Adrenal gland (tissue), 5 donors: ENCODE data around the gene KCNK18.
"Not testable (repeated sequence)": the region's sequence is repeated elsewhere in the genome, so short reads cannot be mapped to it uniquely, and the experiment has no call there.

Experiments used
- CTCF ChIP-seq, 6 experiments: fragments of 450-650 bp in 4 of 6; fragments of 200-600 bp in 2 of 6; sonication (generic) in 1 of 6; IDR thresholded peaks; 1 replicate in 5 of 6; 2 replicates in 1 of 6; pipeline versions ENCODE4 v1.5.1 to v1.8.0; 2016 to 2021; ENCODE audit warnings: antibody characterized with exemption in 6 of 6, mild to moderate bottlenecking in 2 of 6, moderate library complexity in 1 of 6
- POLR2A ChIP-seq, 2 donors: fragments of 450-650 bp; IDR thresholded peaks; one replicate each; pipeline ENCODE4 v1.6.1; 2017; ENCODE audit warnings: antibody characterized with exemption in 2 of 2, mild to moderate bottlenecking in 2 of 2, moderate library complexity in 1 of 2
- donor health status: DM: no; HTN: no; CAD: no.

GRCh38 chr10:117230107-117230506 lies 32.8 kb downstream of the KCNK18 start:
- TF ChIP-seq CTCF, POLR2A (IDR thresholded peaks at IDR 0.05): not testable (repeated sequence)
